ENCODE measurements around the gene ABCG5.

Gene ABCG5

DNA sequence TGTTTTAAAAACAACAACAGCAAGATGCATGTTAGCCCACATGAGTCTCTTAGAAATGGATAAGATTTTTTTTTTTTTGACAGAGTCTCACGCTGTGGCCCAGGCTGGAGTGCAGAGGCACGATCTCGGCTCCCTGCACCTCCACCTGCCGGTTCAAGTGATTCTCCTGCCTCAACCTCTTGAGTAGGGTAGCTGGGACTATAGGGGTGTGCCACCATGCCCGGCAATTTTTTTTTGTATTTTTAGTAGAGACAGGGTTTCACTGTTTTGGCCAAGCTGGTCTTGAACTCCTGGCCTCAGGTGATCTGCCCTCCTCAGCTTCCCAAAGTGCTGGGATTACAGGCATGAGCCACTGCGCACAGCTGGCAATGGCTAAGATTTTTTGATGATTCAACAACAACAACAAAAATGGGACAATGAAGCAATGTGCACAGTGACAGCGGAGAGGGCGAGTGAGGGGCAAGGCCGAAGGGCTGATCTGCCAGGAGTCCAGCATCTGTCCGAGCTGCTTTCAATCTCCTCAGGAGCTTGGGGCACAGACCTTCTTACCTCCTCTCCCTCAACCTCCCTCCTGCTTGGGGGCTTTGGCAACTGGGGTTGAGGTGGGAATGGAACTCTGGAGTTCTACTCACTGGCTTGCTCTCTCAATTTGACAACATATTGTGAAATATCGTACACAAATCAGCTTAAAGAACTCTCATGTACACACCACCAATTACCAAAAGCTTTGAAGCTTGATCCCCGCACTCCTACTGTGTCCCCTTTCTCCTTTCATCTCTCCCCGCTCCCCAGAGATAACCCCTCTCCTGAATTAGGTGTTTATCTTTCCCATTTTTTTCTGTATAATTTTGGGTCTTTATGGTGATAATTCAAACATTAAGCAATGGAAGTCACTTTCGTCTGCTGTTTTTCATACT is 3.6 kb upstream of the ABCG5 start:
- DNase-seq (ENCODE audit: low read depth in 2 of 2): no peak

DNA sequence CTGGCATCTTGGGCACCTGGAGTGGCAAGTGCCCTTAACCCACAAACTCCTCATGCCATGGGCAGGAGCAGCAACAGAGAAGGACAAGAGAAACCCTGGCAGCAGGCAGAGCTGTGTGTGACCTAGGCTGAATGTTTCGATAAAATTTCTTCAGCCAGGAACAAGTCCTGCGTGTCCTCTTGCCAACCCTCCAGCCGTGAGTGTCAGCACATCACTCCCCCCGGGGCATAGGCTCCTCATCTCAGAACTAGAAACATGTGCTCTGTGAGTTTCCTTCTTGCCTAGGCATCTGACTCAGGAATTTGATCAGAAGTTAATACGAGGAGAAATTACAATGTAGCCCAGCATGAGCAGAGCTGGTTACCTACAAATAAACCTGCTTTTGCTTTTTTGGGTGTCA is 2.3 kb upstream of the ABCG5 start:
- DNase-seq (ENCODE audit: low read depth in 2 of 2): no peak

- no peak for DNase-seq (ENCODE audit: low read depth in 2 of 2)
Observed at GRCh38 chr2:43839776-43840564, 1.3 kb upstream of the ABCG5 start.

- no peak for DNase-seq (ENCODE audit: low read depth in 2 of 2)
Observed at GRCh38 chr2:43837831-43838559, 644 bp downstream of the ABCG5 start.

DNA sequence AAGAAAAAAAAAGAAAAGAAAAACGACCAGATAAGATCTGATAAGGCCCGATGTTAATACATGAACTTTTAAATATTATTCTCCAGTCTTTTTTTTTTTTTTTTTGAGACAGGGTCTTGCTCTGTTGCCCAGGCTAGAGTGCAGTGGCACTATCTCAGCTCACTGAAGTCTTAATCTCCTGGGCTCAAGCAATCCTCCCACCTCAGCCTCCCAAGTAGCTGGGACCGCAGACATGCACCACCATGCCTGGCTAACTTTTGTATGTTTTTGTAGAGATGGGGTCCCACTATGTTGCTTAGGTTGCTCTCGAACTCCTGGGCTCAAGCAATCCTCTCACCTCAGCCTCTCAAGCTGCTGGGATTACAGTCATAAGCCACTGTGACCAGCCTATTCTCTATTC is 1.6 kb downstream of the ABCG5 start:
- DNase-seq (ENCODE audit: low read depth in 2 of 2): no peak

- DNase-seq (ENCODE audit: low read depth in 2 of 2): no peak
Observed at GRCh38 chr2:43832457-43832856, 6.2 kb downstream of the ABCG5 start.

DNA sequence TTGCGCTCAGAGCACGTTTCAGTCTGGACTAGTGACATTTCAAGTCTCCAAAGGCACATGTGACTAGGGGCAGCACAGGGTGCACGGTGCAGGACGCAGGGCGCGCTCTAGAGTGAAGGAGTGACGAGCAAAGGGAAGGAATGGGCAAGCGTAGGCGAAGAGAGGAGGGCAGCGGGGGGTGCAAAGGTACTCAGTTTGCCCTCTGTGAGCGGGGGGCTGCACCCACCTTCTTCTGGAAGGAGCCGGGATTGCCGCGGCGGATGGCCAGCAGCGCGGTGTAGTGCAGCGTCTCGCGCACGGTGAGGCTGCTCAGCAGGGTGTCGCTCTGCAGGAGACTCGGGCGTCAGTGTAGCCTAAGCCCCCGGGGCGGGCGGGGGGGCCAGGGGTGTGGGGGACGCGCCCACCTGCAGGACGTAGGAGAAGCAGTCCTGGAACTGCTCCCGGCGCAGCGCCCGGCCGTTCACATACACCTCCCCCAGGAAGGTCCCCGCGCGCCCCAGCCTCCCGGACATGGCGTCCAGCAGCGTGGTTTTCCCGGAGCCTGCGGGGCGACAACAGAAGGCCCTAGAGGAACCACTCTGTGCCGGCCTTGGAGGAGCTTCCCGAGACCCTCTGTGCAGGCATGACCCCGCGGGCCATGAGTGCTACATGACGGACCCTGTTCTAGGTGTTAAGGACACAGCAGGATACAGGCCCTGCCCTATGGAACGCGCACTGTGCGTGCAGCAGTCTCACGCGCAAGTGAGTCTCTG is 6.9 kb downstream of the ABCG5 start:
- no peak for DNase-seq (ENCODE audit: low read depth in 2 of 2)

DNA sequence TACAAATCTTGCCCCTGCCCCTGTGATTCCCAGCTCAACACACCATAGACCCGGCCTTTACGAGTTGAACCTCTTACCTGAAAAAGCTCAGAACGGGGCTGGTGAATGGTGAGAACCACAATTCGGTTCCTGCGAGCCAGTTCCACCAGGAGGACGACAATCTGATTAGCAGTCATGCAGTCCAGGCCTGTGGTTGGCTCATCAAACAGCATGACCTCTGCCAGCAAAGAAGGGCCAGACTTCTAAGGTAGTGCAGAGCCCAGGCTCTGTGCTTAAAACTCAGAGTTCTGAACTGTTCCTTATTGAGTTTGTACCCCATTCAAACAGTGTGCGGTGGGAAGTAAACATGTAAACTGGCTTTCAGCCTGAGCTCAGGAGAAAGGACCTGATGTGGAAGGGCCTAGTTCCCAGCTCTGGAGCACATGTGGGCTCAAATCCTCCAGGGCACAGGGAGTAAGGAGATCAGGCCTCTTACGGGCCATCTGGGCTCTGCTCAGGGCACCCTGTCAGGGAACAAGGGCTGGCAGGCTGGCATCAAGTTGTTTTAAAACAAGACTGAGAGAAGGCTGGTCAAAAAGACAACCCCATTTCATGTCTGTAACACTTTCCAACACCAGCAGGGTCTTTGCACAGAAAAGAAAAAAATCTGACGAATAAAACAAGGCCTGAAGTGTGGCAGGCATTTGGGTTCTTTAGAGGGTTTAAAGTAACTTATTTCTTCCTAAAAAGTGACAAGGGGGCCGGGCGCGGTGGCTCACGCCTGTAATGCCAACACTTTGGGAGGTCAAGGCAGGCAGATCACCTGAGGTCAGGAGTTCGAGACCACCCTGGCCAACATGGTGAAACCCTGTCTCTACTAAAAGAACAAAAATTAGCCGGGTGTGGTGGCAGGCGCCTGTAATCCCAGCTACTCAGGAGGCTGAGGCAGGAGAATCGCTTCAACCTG is 12.1 kb downstream of the ABCG5 start:
- DNase-seq (ENCODE audit: low read depth in 2 of 2): no peak

GRCh38 chr2:43825841-43826240 is 12.8 kb downstream of the ABCG5 start:
- DNase-seq (ENCODE audit: low read depth in 2 of 2): no peak

GRCh38 chr2:43824951-43825493 is 13.6 kb downstream of the ABCG5 start:
- no peak for DNase-seq (ENCODE audit: low read depth in 2 of 2)

GRCh38 chr2:43824512-43824911 is 14.1 kb downstream of the ABCG5 start:
- no peak for DNase-seq (ENCODE audit: low read depth in 2 of 2)

DNA sequence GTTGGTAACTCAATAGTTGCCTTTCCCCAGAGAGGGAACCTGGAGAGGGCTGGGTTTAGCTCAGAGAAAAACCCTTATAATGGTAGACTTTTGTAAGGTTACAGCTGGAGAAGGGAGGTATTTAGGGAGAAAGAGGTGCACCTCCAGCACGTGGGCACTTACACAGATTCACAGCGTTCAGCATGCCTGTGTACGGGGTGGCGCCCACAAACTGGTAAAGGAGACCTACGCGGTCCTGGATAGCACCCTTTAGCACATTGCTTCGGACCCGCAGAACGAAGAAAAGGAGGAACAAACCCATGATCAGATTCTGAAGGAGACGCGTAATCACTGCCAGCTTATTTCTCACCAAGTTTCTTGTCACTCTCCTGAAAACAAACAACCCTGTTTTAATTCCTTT is 14.9 kb downstream of the ABCG5 start:
- no peak for DNase-seq (ENCODE audit: low read depth in 2 of 2)

- DNase-seq (ENCODE audit: low read depth in 2 of 2): no peak
Observed at GRCh38 chr2:43822839-43823238, 15.8 kb downstream of the ABCG5 start.

- no peak for DNase-seq (ENCODE audit: low read depth in 2 of 2)
Observed at GRCh38 chr2:43819491-43820163, 19.0 kb downstream of the ABCG5 start.

DNA sequence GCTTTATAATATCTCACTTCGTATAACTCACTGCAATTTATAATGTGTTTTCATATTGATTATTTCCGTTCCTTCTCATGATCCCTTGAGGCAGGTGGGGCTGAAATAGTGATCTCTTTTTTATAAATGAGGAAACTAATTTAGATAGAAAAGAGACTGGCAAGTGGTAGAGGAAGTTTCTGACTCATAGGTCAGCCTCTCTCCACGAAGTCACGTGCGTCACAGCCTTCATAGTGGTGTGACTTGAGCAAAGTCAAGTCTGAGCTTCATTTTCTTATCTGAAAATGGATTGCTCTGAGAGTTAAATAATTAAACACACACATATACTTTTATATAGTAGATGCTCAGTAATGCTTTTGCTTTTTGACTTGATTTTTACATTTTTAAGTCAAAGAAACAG is 19.9 kb downstream of the ABCG5 start:
- DNase-seq (ENCODE audit: low read depth in 2 of 2): peak in 1 of 2 donors; percentile 4

- DNase-seq (ENCODE audit: low read depth in 2 of 2): no peak
Observed at GRCh38 chr2:43814711-43815110, 23.9 kb downstream of the ABCG5 start.

- no peak for DNase-seq (ENCODE audit: low read depth in 2 of 2)
Observed at GRCh38 chr2:43812947-43813346, 25.7 kb downstream of the ABCG5 start.

DNA sequence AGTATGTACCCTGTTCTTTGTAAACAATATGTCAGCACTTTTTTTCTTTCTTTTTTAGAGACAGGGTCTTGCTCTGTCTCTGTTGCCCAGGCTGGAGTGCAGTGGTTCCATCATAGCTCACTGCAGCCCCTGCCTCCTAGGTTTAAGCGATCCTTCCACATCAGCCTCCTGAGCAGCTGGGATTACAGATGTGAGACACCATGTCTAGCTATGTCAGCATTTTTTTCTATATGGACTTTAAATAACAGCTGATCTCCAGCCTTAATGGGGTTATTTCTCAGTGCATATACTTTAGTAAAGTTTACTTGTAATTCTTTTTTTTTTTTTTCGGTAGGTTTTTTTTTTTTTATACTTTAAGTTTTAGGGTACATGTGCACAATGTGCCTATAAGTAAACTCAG is 26.6 kb downstream of the ABCG5 start:
- DNase-seq (ENCODE audit: low read depth in 2 of 2): no peak

DNA sequence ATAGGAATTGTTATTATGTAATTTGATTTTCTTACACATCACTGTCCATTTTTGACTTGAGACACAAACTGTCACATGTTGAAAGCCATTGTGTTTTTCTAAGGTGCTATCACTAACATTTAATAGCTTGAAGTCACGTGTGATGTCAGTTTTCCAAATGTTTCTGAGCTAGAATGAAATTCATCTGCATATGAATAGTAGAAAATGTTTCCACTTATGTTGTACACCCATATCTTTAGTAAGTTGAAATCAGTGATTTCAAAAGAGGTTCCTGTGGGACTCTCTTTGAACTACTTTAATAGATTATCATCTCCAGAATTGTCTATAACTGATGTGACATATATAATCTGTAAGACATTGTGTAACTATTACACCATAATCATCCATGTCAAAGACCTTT is 27.8 kb downstream of the ABCG5 start:
- DNase-seq (ENCODE audit: low read depth in 2 of 2): no peak

- no peak for DNase-seq (ENCODE audit: low read depth in 2 of 2)
Observed at GRCh38 chr2:43810452-43810851, 28.2 kb downstream of the ABCG5 start.
